ENCODE data around the gene LGR4.

DNA sequence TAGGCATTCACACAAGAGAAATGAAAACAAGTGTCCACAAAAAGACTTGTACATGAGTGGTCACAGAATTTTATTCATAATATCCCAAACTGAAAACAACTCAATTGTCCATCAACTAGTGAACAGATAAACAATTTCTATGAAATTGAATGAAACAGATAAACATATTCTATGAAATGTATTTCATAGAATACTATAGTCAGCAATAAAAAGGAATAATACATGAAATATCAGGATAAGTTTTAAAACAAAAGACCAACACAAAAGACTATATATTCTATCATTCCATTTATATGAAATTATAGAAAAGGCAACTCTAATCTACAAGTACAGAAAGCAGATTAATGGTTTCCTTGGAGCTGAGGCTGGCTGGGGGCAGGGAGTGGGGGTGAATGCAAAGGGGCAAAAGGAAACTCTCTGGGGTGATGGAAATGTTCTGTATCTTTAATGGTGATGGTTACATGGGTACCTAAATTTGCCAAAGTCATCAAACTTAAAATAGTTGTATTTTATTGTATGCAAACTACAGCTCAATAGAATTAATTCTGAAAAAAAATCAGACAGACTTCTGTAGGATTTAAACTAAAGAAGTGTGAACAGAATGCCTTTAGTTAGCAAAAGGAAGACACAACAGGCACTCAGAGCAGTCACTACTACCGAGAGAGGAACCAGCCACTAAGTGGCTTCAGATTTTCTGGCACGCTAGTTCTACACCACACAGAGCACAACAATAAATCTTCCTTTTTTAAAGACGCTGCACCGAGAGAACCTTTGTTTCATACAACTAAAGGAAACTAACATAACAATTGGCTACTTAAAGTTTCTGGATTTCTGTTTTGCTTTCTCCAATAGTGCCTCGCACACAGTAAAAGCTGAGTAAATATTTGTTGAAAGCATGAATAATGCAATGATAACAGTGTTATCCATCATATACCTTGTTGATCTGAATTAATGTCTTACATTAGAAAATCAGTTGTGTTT, 124.9 kb downstream of the LGR4 start:
- TF ChIP-seq, protein P1, sequence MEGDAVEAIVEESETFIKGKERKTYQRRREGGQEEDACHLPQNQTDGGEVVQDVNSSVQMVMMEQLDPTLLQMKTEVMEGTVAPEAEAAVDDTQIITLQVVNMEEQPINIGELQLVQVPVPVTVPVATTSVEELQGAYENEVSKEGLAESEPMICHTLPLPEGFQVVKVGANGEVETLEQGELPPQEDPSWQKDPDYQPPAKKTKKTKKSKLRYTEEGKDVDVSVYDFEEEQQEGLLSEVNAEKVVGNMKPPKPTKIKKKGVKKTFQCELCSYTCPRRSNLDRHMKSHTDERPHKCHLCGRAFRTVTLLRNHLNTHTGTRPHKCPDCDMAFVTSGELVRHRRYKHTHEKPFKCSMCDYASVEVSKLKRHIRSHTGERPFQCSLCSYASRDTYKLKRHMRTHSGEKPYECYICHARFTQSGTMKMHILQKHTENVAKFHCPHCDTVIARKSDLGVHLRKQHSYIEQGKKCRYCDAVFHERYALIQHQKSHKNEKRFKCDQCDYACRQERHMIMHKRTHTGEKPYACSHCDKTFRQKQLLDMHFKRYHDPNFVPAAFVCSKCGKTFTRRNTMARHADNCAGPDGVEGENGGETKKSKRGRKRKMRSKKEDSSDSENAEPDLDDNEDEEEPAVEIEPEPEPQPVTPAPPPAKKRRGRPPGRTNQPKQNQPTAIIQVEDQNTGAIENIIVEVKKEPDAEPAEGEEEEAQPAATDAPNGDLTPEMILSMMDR (IDR thresholded peaks at IDR 0.05) = no peak
- TF ChIP-seq ZFX (IDR thresholded peaks at IDR 0.05; ENCODE audit: borderline replicate concordance) = no peak

All from 22Rv1 (cell line).